GM12872 (cell line): Measurements from ENCODE around the gene DCLRE1B.

Source experiments
- TF ChIP-seq, protein P1 (sequence below): IDR thresholded peaks from 3 replicates; pipeline ENCODE4 v1.5.1; 2011; ENCODE audit warnings: low read depth, mild to moderate bottlenecking, low read length, moderate library complexity; ENCODE audit not compliant: insufficient read depth

The DCLRE1B gene

DNA sequence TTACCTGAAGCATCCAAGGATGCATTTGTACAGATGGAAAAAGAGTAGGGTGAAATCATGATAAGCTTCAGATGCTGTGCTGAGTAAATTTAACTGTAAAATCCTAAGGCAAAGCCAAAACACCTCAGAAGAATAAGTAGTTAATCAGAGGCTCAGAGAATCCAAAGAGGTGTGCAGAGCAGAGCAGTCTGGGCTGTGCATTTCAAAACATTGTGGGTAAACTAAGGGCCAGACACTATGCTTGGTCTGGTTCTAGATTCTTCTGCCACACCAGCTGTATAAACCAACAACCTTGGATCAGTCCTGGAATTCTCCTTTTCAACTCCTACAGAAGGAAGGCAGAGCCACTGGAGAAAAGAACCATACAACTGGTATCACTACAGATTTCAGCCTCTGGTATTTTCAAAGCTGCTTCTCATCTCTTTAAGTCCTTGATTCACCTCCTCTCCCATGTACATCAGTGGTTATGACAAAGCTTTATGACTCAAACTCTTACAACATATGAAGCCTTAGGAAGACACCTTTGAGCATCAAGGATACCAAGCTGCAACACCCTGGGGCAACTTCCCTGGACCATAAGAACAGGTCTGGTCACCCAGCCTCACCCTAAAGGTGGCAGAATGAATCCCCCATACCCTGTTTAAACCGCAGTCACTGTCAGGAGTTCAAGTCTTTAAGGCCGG lies 12.4 kb downstream of the DCLRE1B start:
- TF ChIP-seq, protein P1, sequence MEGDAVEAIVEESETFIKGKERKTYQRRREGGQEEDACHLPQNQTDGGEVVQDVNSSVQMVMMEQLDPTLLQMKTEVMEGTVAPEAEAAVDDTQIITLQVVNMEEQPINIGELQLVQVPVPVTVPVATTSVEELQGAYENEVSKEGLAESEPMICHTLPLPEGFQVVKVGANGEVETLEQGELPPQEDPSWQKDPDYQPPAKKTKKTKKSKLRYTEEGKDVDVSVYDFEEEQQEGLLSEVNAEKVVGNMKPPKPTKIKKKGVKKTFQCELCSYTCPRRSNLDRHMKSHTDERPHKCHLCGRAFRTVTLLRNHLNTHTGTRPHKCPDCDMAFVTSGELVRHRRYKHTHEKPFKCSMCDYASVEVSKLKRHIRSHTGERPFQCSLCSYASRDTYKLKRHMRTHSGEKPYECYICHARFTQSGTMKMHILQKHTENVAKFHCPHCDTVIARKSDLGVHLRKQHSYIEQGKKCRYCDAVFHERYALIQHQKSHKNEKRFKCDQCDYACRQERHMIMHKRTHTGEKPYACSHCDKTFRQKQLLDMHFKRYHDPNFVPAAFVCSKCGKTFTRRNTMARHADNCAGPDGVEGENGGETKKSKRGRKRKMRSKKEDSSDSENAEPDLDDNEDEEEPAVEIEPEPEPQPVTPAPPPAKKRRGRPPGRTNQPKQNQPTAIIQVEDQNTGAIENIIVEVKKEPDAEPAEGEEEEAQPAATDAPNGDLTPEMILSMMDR, result no peak

DNA sequence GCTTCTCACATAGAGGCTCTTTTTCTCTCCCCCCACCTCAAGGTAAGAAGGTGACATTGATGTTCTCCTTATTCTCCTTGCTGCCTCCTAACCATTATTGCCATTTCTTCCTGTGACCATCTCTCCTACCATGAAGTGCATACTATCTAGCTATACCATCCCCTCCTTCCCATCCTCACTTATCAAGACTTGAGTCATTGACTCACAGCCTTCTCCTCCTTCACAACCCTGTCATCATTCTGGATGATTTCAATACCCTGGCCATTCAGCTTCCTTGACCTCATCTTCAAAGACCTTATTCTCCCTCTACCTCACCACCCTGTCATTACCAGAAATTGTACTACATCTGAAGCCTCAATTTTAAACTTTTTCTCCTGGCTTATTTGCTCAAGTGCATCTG lies 13.1 kb downstream of the DCLRE1B start:
- TF ChIP-seq, protein P1, result no peak

DNA sequence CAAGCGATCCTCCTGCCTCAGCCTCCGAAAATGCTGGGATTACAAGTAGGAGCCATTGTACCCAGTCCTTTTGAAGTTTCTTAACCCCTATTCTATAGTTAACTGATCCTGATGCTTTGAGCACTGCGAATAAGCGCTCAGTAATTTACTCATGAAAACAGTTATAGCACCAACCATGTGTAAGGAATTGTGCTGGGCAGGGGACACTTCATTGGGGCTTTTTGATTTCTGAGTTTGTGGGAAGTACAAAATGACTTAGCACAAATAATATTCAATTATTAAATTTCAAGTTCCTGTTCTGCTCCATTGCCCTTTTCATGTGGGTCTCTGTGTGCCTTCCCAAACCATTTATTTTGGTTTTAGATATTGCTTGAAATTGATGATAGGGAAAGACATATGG lies 17.8 kb downstream of the DCLRE1B start:
- TF ChIP-seq, protein P1, result no peak

DNA sequence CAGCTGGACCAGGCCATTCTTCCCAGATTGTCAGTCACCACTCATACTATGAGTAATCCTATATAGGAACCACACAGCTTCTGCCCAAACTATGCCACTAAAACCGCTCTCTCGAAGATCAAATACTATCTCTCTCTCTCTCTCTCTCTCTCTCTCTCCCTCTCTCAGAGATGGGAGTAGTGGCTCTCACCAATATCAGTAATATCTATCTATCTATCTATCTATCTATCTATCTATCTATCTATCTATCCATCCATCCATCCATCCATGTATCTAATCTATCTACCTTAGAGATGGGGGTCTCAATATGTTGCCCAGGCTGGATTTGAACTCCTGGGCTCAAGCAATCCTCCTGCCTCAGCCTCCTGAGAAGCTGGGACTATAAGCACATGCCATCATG lies 19.3 kb downstream of the DCLRE1B start:
- TF ChIP-seq, protein P1, result no peak

DNA sequence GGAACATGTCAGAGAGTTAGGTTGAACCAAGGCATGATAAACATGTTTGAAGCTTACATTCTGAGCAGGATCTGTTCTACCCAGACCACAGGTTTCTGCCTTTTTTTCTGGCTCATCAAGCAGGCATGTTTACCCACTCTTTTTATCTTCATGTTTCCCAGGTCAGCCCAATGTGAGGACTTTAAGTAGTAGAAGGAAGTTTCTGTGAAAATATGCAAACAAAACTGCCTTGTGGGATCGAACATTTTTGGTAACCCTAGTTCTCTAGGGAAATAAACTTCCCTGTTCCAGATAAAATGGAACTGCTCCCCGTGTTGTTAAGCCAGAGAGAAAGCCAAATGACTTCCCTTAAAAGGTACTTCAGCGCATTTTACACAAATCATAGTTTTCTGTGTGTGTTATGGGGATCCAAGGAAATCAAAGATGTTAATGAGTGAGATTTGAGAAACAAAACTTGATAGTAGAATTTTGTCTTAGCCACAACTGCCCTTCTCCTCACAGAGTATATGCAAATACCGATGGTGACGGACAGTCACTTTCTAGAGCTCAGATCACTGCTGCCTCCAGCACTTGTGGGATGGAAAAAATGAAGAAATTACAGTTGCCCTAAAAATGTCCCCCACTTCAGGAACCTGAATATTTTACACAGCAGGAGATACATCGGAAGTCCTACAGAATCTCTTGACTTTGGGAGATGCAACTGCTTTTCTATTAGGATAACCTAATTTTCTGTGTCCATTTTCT lies 23.2 kb downstream of the DCLRE1B start:
- TF ChIP-seq, protein P1, result no peak

DNA sequence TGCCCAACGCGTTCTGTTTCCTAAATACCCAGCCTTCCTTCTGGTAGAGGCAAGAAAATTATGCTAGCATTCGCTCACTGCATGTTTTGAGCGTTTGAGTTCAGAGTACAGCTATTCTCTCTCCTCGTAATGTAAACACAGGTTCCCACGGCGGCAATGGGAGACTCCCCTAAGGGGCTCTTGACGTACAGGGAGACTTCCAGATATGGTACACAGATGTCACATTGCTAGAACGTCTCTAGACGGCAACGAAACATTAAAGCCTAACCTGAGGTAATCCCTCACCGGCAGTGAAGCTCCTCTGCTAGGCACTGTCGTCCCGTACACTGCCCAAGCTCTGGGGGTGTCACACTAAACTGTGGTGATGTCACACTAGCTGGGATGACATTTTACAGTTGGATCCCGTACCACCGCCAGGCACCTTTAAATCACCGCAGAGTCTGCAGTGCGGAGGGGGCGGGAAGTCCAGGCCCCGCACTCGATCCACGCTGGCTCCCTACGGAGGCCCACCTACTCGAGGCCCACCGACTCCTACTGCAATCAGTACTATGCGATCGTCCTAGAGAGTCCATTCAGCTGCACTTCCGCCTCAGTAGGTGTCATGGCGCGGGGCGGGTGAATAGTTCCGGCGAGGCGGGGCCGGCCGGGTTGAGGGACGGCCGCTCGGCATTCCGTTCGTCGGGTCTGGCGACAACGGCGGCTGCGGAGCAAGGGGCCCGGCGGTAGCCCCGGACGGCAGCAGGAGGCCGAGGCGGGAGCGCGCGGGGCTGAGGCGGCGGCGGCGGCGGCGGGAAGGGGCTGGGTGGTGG lies 24.0 kb downstream of the DCLRE1B start, which contains the start of gene HIPK1:
Gene HIPK1 (plus strand): TSS at position 384 of the 809 bp plus-strand sequence.
- TF ChIP-seq, protein P1, result no peak

DNA sequence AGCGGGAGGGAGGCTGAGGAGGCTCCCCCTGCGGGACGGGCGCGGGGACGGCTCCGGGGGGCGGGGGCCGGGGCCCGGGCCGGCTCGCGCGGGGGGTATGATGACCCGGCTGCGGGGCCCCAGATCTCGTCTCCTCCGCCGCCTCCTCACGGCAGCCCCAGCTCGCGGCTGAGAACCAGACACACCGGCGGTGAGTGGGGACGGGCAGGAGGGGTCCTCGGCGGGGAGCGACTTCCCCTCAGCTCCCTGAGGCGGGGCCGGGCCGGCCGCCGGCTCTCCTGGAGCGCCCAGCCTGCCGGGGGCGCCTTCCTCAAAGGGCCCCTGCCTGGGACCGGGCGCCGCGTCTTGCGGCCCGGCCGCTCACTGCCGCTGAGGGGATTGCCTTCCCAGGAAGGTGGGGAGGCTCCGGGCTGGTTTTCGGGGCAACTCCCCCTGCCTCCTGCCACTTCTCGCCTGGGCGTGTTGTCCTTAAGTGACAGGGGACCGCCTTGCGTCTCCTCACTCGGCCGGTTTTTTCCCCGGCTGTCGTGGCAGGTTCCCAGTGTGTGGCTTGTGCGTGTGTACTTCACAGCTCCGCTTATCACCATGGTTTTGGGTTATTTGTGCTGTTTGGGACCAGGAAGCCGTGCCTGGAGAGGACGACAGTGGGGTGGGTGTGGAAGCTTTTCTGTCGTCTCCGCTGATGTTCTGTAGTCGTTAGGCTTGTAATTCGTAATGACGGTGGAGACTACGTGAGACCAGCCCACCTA lies 24.8 kb downstream of the DCLRE1B start:
- TF ChIP-seq, protein P1, result 0 out of 3 replicates have a peak, but pooled peaks have one; percentile 21
